Type B pancreatic cell (in vitro differentiated cells): Measurements from ENCODE around the gene FBXO21. TPM values are rescaled to one million over a fixed set of nuclear protein-coding genes. Genes with fewer than 3 reads are reported as not detected.
"Not testable (repeated sequence)": the region's sequence is repeated elsewhere in the genome, so short reads cannot be mapped to it uniquely, and the experiment has no call there.

Source experiments
- DNase-seq: peaks from one replicate; pipeline ENCODE4 v3.0.0; 2021; ENCODE audit warnings: mixed read lengths; ENCODE audit not compliant: unreplicated experiment; ENCODE audit errors: extremely low spot score
- H3K27ac Mint-ChIP-seq: 2 replicates; pipeline ENCODE4 v1.8.0; 2021; ENCODE audit warnings: mild to moderate bottlenecking, mixed read lengths
- H3K27me3 Mint-ChIP-seq: 2 replicates; pipeline ENCODE4 v1.8.0; 2021; ENCODE audit warnings: mixed read lengths
- H3K36me3 Mint-ChIP-seq: 2 replicates; pipeline ENCODE4 v1.8.0; 2021; ENCODE audit warnings: mixed read lengths
- H3K4me1 Mint-ChIP-seq: one replicate; pipeline ENCODE4 v1.8.0; 2021; ENCODE audit warnings: mixed read lengths; ENCODE audit not compliant: unreplicated experiment
- H3K4me3 Mint-ChIP-seq: 2 replicates; pipeline ENCODE4 v1.8.0; 2021; ENCODE audit warnings: mild to moderate bottlenecking, mixed read lengths
- H3K9me3 Mint-ChIP-seq: 2 replicates; pipeline ENCODE4 v1.8.0; 2021; ENCODE audit warnings: mixed read lengths
- total RNA-seq: library from RNA; stranded (reverse); gene quantifications from 2 replicates; pipeline ENCODE4 v1.2.1, GENCODE V29; 2021; ENCODE audit warnings: low replicate concordance
- TF ChIP-seq, protein P1 (sequence below): fragments of 200-600 bp; sonication (generic); conservative IDR thresholded peaks from 2 replicates; pipeline ENCODE4 v1.5.0; 2021; ENCODE audit warnings: antibody characterized with exemption, mild to moderate bottlenecking

FBXO21 gene
- total RNA-seq, 1 donor from 2014 or later = 53.3 TPM

DNA sequence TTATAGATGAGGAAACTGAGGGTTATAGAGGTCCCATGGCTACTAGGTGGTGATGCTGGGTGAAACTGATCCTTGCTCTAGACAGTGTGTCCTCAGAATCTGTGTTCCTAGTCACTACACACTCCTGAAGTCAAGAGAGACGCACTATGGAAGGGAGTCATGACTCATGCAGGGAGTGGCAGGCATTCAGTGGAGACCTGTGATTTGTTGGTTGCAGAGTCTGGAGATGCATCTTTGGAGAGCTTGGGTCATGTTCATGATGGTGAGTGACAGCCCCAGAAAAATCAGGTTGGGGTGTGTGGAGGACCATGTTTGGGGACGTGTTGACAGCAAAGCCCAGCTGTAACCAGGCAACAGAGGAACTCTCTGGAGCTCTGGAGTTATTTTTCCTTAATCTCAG, 38.0 kb upstream of the FBXO21 start:
- H3K4me1 Mint-ChIP-seq = no peaks in the 10 kb centered on the region
- no peaks in the 10 kb centered on the region for H3K36me3 Mint-ChIP-seq
- TF ChIP-seq, protein P1, sequence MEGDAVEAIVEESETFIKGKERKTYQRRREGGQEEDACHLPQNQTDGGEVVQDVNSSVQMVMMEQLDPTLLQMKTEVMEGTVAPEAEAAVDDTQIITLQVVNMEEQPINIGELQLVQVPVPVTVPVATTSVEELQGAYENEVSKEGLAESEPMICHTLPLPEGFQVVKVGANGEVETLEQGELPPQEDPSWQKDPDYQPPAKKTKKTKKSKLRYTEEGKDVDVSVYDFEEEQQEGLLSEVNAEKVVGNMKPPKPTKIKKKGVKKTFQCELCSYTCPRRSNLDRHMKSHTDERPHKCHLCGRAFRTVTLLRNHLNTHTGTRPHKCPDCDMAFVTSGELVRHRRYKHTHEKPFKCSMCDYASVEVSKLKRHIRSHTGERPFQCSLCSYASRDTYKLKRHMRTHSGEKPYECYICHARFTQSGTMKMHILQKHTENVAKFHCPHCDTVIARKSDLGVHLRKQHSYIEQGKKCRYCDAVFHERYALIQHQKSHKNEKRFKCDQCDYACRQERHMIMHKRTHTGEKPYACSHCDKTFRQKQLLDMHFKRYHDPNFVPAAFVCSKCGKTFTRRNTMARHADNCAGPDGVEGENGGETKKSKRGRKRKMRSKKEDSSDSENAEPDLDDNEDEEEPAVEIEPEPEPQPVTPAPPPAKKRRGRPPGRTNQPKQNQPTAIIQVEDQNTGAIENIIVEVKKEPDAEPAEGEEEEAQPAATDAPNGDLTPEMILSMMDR = no peak
- peaks cover 21% of the 10 kb centered on the region for H3K27me3 Mint-ChIP-seq
- H3K4me3 Mint-ChIP-seq = no peak overlapping the region
- no peaks in the 10 kb centered on the region for H3K9me3 Mint-ChIP-seq
- H3K27ac Mint-ChIP-seq = no peak overlapping the region
- DNase-seq = no peak

GRCh38 chr12:117227000-117227653, 36.9 kb upstream of the FBXO21 start:
- peaks cover 21% of the 10 kb centered on the region for H3K27me3 Mint-ChIP-seq
- no peak overlapping the region for H3K4me3 Mint-ChIP-seq
- no peak overlapping the region for H3K27ac Mint-ChIP-seq
- no peaks in the 10 kb centered on the region for H3K9me3 Mint-ChIP-seq
- TF ChIP-seq, protein P1 = no peak
- H3K36me3 Mint-ChIP-seq = no peaks in the 10 kb centered on the region
- DNase-seq = no peak
- no peaks in the 10 kb centered on the region for H3K4me1 Mint-ChIP-seq

DNA sequence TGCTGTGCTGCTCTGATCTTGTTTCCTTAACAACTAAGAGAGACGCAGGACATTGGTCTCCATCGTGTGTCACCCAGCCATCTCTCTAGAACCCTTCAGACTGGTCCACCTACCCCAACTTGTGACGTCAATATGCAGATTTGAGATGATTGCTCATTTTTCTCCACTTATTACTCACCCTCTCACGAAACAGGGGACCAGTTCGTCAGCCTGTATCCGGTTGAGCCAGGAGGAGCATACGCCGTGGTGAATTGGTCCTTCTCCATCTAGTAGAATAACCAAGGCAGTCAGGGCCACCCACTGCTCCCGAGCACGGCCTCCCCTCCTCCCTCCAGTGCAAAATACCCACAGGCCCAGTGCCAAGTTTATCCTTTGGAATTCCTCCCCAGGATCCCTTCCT, 36.2 kb upstream of the FBXO21 start:
- no peak overlapping the region for H3K4me3 Mint-ChIP-seq
- peaks cover 21% of the 10 kb centered on the region for H3K27me3 Mint-ChIP-seq
- no peak overlapping the region for H3K27ac Mint-ChIP-seq
- TF ChIP-seq, protein P1 = no peak
- no peak for DNase-seq
- H3K4me1 Mint-ChIP-seq = no peaks in the 10 kb centered on the region
- no peaks in the 10 kb centered on the region for H3K9me3 Mint-ChIP-seq
- no peaks in the 10 kb centered on the region for H3K36me3 Mint-ChIP-seq

DNA sequence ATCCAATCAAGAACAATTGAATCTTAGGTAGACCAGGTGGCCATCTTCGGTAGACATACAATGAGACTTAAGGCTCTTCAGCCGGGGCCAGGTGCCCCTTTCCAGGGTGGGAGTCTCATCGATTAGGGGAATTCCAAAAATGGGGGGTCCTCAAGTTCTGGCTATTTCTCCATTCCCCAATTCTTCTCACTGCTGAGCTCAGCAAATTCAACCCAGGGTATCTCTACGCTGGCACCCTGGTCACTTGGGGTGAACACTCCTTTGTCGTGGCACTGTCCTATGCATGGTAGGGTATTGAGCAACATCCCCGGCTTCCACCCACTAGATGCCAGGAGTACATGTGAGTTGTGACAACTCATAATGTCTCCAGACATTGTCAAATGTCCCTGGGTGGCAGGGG, 34.9 kb upstream of the FBXO21 start:
- Mint-ChIP-seq H3K4me1 (no peaks in the 10 kb centered on the region), H3K36me3 (no peaks in the 10 kb centered on the region), H3K9me3 (no peaks in the 10 kb centered on the region), H3K4me3 (no peak overlapping the region), H3K27me3 (peaks cover 19% of the 10 kb centered on the region), H3K27ac (no peak overlapping the region)
- TF ChIP-seq, protein P1 = no peak
- DNase-seq = no peak

GRCh38 chr12:117220947-117221346, 30.7 kb upstream of the FBXO21 start:
- H3K4me1 Mint-ChIP-seq, H3K9me3 Mint-ChIP-seq, DNase-seq, H3K36me3 Mint-ChIP-seq, H3K27ac Mint-ChIP-seq, H3K4me3 Mint-ChIP-seq: not testable (repeated sequence)
- H3K27me3 Mint-ChIP-seq = peaks cover 33% of the 10 kb centered on the region

DNA sequence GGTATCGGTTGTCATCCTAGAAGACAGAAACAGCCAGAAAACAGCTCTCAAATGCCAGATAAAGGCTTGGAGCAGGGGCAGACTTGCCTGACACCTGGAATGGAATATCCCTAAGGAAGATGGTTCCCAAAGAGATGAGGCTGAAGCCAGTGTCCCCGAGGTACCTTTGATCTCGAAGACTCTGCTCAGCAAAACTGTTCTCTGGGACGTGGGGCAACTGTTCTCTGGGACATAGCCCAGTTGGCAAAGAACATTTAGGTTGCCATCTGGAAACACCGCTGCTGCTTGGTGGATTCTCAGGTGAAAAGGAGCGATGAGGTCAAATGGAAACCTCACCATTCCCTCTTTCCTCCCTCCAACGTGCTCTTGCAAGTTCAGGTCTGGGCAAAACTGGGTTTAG, 27.9 kb upstream of the FBXO21 start:
- peaks cover 49% of the 10 kb centered on the region for H3K27me3 Mint-ChIP-seq
- no peaks in the 10 kb centered on the region for H3K36me3 Mint-ChIP-seq
- no peak for DNase-seq
- H3K4me1 Mint-ChIP-seq = no peaks in the 10 kb centered on the region
- H3K27ac Mint-ChIP-seq = no peak overlapping the region
- TF ChIP-seq, protein P1 = no peak
- H3K4me3 Mint-ChIP-seq = no peak overlapping the region
- no peaks in the 10 kb centered on the region for H3K9me3 Mint-ChIP-seq
